Muscle of leg (tissue), 11 donors: Measurements from ENCODE around the gene MOB3B. TPM values are rescaled to one million over a fixed set of nuclear protein-coding genes. Genes with fewer than 3 reads are reported as not detected.

Experiments
- DNase-seq: peaks from one replicate; pipeline ENCODE4 v3.0.0; 2013
- H3K27ac ChIP-seq: one replicate; pipeline ENCODE4 v1.5.1; 2013; ENCODE audit warnings: mild to moderate bottlenecking, low read length, control low read depth
- H3K27me3 ChIP-seq: one replicate; pipeline ENCODE4 v1.6.1; 2013; ENCODE audit warnings: low read length; ENCODE audit not compliant: control insufficient read depth, insufficient read depth
- H3K36me3 ChIP-seq: one replicate; pipeline ENCODE4 v1.6.1; 2013; ENCODE audit warnings: low read length; ENCODE audit not compliant: control insufficient read depth, insufficient read depth
- H3K4me1 ChIP-seq: one replicate; pipeline ENCODE4 v1.6.1; 2013; ENCODE audit warnings: low read length; ENCODE audit not compliant: control insufficient read depth, insufficient read depth
- H3K4me3 ChIP-seq: one replicate; pipeline ENCODE4 v1.5.1; 2013; ENCODE audit warnings: low read length, control low read depth
- H3K9me3 ChIP-seq: replicated peaks from 2 replicates; pipeline ENCODE4 v1.6.1; 2013; ENCODE audit warnings: low read depth, low read length; ENCODE audit not compliant: control insufficient read depth
- WGBS: methylation state at CpG from one replicate; pipeline ENCODE4 v1.1.5; 2013; ENCODE audit warnings: missing lambda C conversion rate; ENCODE audit not compliant: insufficient coverage; 5-methylcytosine and 5-hydroxymethylcytosine counted together
- polyA plus RNA-seq, 8 donors: library from polyadenylated mRNA; unstranded; fragments of 120-200 nt; gene quantifications; one replicate each; pipeline versions ENCODE4 v1.2.1 to v1.2.3, GENCODE V29; 2013; ENCODE audit warnings: inconsistent platforms in 1 of 8, low replicate concordance in 1 of 8; ENCODE audit not compliant: insufficient read length in 8 of 8, insufficient read depth in 1 of 8
- total RNA-seq: library from RNA; stranded (reverse); fragments of 120-200 nt; gene quantifications from one replicate; pipeline ENCODE4 v1.2.4, GENCODE V29; 2013

The MOB3B gene
- total and polyA plus RNA-seq, 9 donors: 1.4 to 4.3 (median 2.6) TPM

DNA sequence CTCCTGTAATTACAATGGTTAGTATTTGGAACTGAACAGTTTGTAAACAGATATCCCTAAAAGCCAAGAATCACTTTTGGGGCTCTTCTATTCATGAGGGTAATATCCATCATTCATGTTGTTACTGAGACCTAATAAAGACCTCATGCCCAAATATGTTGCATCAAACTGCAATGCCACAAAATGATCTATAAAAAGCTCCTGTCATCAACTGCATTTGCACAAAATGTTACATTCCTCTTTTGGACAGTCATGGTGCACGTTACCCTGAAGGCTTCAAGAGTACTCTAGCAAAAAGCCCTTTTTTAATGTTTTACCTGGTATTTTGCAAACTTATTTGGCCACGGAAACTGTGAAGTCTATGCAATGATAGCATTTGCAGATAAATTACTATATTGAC is 218.4 kb downstream of the MOB3B start:
- H3K9me3 ChIP-seq: no peaks in the 10 kb centered on the region
- H3K27ac ChIP-seq: no peak overlapping the region
- no peaks in the 10 kb centered on the region for H3K36me3 ChIP-seq
- no CpG with 5 or more reads among the region's 2 CpGs for WGBS
- H3K4me1 ChIP-seq: no peaks in the 10 kb centered on the region
- H3K27me3 ChIP-seq: no peaks in the 10 kb centered on the region
- DNase-seq: no peak
- no peak overlapping the region for H3K4me3 ChIP-seq

DNA sequence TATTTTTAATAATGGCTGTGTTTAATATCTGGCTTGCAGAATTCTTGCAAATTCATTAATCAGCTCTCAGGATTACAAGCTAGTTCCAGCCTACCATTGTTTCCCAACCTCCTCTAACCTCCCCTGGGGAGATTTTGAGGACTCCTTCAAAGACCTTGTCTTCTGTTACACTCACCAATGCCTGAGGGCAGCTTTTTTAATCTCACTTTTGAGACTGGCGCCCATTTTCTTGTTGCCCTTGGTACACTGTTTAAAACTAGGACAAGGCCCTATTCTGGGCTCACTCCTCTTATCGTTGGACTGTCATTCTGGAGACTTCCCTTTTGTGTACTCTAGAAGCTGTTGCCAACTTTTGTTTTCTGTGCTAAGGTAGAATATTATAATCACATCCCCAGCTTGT is 219.0 kb downstream of the MOB3B start:
- Histone ChIP-seq H3K36me3 (no peaks in the 10 kb centered on the region), H3K4me1 (no peaks in the 10 kb centered on the region), H3K9me3 (no peaks in the 10 kb centered on the region), H3K27me3 (no peaks in the 10 kb centered on the region), H3K4me3 (no peak overlapping the region), H3K27ac (no peak overlapping the region)
- WGBS: no CpG with 5 or more reads among the region's 2 CpGs
- no peak for DNase-seq

DNA sequence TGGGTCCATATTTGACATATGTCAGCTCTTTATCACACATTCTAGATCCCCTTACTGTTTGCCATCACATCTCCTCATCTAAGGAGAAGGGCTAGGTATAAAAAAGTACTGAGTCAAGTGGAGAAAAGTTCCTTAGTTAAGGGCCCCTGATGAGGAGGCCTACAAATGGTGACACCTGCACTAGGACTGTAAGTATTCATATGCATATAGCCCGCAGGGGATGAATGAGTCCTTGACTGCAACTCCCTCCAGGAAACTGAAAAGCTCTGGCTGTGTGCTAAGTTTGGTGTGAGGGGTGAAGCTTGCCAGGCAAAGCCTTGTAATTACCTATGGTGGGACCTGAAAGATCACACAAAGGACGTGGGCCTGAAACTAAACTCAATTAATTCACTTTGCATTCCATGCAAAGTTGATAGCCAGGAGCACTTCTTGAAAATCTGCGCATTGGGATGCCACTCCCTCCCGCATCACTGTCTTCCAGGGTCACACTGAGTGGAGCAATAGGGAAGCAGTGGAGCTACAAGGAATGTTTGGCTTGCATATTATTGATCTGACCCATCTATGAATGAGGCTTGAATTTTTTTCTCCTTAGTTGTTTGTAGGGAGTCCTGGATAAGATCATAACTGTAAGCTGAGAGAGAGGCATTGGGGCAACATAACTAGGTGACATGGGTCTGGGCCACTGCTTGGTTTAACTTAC is 220.8 kb downstream of the MOB3B start:
- no peak for DNase-seq
- no peak overlapping the region for H3K27ac ChIP-seq
- H3K27me3 ChIP-seq: no peaks in the 10 kb centered on the region
- H3K4me3 ChIP-seq: no peak overlapping the region
- WGBS: 75% methylated on average over 2 of the region's 4 CpGs
- H3K36me3 ChIP-seq: no peaks in the 10 kb centered on the region
- no peaks in the 10 kb centered on the region for H3K4me1 ChIP-seq
- H3K9me3 ChIP-seq: no peaks in the 10 kb centered on the region

DNA sequence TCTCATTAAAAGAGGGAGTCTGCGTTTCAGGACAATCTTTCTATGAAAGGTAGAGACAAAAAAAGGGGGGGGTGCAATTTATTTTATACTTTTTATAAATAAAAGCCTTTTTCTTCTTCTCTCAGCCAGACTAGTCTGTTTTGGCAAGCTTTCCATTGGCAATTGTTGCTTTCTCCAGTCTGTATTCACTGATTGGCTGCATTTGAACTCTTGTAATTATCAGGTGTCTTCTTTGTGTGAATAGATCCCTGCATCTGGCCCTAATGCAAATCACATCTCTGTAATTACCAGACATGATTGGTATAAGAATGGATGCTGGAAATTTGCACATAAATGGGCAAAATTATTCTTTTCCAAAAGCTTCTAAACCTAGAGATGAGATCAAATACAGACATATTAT is 225.1 kb downstream of the MOB3B start:
- Histone ChIP-seq H3K27me3 (no peaks in the 10 kb centered on the region), H3K4me1 (no peaks in the 10 kb centered on the region), H3K4me3 (no peak overlapping the region), H3K27ac (no peak overlapping the region), H3K36me3 (no peaks in the 10 kb centered on the region), H3K9me3 (no peaks in the 10 kb centered on the region)
- whole genome bisulfite sequencing: no CpG with 5 or more reads among the region's 1 CpG
- peak; percentile 17 for DNase-seq

GRCh38 chr9:27303219-27303618 is 226.4 kb downstream of the MOB3B start:
- no peaks in the 10 kb centered on the region for H3K9me3 ChIP-seq
- no peaks in the 10 kb centered on the region for H3K4me1 ChIP-seq
- no peak overlapping the region for H3K4me3 ChIP-seq
- H3K27ac ChIP-seq: no peak overlapping the region
- no peaks in the 10 kb centered on the region for H3K36me3 ChIP-seq
- whole genome bisulfite sequencing: 20% methylated on average over 3 of the region's 6 CpGs
- H3K27me3 ChIP-seq: no peaks in the 10 kb centered on the region
- DNase-seq: peak; percentile 60

DNA sequence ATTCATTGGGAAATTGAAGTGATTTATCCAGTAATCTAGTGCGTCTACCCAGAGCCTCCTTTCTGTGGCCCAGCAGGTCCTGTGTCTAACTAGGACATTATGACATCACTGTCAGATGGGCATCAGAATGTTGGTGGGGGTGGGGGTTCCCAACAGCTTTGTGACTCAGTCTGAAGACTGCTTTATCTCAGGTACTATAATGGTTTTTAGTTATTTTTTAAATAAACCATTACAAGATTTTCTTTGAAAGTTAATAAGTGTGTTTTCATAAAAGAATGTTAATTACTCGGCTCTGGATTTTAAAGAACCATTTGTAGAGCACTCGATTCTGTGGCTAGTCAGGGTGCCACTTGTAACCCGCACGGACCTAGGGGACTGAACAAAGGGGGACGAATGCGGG is 232.6 kb downstream of the MOB3B start, which contains the start of gene EQTN:
TSS of gene EQTN (minus strand) at position 101 of the 400 bp plus-strand sequence. CDS start at position 6, 95 bp downstream.
- WGBS: 72% methylated on average over 6 of the region's 7 CpGs
- H3K9me3 ChIP-seq: no peaks in the 10 kb centered on the region
- H3K36me3 ChIP-seq: no peaks in the 10 kb centered on the region
- DNase-seq: no peak
- no peak within 1 kb of the TSS for H3K27ac ChIP-seq
- H3K4me1 ChIP-seq: peaks cover 3% of the 10 kb centered on the region
- H3K4me3 ChIP-seq: no peak within 1 kb of the TSS
- H3K27me3 ChIP-seq: no peaks in the 10 kb centered on the region

DNA sequence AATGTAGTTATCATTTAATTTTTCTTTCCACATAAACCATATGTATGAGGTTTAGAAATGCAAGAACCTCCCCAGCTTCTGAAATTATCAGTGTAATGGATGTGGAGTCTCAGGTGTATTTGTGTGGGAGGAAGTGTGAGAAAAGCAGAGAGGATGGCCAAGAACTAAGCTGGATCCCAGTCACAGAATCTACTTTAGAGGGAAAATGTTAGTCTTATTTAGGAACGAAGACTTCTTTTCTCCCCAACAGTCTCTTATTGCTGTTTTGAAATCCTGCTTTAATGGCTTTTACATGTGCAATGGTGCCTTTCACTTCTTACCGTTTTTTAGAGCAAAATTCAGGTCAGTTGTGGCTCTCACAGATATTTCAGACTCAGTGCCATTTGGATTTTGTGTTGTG is 235.6 kb downstream of the MOB3B start:
- Histone ChIP-seq H3K36me3 (no peaks in the 10 kb centered on the region), H3K4me3 (no peak overlapping the region), H3K27ac (peak overlapping the region; percentile 13), H3K9me3 (no peaks in the 10 kb centered on the region), H3K4me1 (peaks cover 3% of the 10 kb centered on the region), H3K27me3 (no peaks in the 10 kb centered on the region)
- peak; percentile 93 for DNase-seq
- no CpG with 5 or more reads among the region's 2 CpGs for WGBS

DNA sequence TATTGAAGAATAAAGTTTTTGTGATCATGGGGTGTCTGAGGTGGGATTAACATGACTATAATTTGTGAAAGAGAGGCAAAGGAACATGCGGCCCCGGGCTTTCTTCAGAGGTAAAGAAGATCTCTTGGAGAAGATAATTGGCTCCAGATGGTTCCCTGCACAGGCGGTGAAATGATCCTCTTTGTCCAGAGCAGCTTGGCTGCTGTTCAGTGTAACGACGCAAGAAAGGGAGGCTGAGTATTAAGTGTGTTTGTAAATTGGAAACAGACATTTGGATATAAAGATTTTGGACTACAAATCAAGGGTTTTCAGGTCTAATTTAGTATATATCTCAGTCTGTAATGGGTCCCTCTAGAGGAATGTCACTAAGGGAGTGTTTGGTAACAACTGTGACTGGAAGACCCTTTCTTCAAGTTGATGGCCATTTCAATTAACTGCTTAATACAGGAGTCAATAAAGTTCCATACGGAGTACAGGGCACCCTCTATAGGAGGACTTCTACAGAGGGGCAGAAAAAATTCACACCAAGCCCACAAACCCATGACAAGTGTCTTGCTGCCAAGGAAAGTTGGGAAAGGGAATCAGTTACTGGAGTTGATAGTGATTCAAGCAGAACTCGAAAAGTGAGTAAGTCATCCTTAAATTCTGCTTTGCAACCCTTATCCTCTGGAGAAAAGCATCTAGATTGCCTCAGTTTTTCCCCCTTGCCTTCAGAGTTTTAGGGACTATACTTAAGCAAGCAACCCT is 236.8 kb downstream of the MOB3B start:
- no peaks in the 10 kb centered on the region for H3K36me3 ChIP-seq
- no peak overlapping the region for H3K4me3 ChIP-seq
- peaks cover 1% of the 10 kb centered on the region for H3K27me3 ChIP-seq
- 26% methylated on average over 6 of the region's 7 CpGs for WGBS
- H3K4me1 ChIP-seq: peaks cover 3% of the 10 kb centered on the region
- peak; percentile 98 for DNase-seq
- no peaks in the 10 kb centered on the region for H3K9me3 ChIP-seq
- H3K27ac ChIP-seq: peak overlapping the region; percentile 13

- Histone ChIP-seq H3K27me3 (peaks cover 2% of the 10 kb centered on the region), H3K9me3 (no peaks in the 10 kb centered on the region), H3K36me3 (no peaks in the 10 kb centered on the region), H3K4me1 (peaks cover 3% of the 10 kb centered on the region), H3K4me3 (no peak overlapping the region), H3K27ac (no peak overlapping the region)
- 93% methylated on average over 5 of the region's 8 CpGs for WGBS
- DNase-seq: no peak
Observed at GRCh38 chr9:27291292-27291691, 238.3 kb downstream of the MOB3B start.

DNA sequence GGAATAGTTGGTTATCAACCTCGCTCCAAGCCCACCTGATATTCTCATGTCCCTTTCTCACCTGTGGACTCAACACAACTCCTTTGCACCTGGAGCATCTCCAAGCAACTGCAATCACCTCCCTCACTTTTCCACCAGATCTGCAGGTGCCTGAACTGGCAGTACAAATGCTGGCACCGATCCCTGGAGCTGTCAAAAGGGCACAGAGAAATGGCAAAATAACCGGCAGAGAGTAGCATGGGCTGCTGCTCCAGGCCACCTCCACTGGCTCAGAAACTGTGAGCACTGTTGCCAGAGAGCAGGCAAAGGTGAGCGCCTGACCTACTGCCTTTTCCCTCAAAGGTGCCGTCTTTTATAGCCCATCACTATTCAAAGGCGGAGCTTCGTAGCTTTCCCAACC is 247.3 kb downstream of the MOB3B start:
- WGBS: 93% methylated on average over 3 of the region's 7 CpGs
- peaks cover 6% of the 10 kb centered on the region for H3K4me1 ChIP-seq
- H3K4me3 ChIP-seq: no peak overlapping the region
- DNase-seq: no peak
- H3K36me3 ChIP-seq: no peaks in the 10 kb centered on the region
- no peaks in the 10 kb centered on the region for H3K9me3 ChIP-seq
- H3K27me3 ChIP-seq: no peaks in the 10 kb centered on the region
- H3K27ac ChIP-seq: no peak overlapping the region
